Gastrocnemius medialis (tissue), 4 donors: ENCODE data around the gene STYK1.

Source experiments
- CTCF ChIP-seq, 5 experiments: fragments of 450-650 bp in 3 of 5; fragments of 200-600 bp in 2 of 5; sonication (generic) in 2 of 5; IDR thresholded peaks in 4 of 5; conservative IDR thresholded peaks in 1 of 5; 1 replicate in 4 of 5; 2 replicates in 1 of 5; pipeline ENCODE4 v1.5.1; 2016 to 2019; ENCODE audit warnings: antibody characterized with exemption in 5 of 5, mild to moderate bottlenecking in 3 of 5, moderate library complexity in 3 of 5
- POLR2A ChIP-seq, 2 donors: fragments of 450-650 bp; IDR thresholded peaks; one replicate each; pipeline ENCODE4 v1.6.1; 2017; ENCODE audit warnings: antibody characterized with exemption in 2 of 2, mild to moderate bottlenecking in 2 of 2, moderate library complexity in 2 of 2

DNA sequence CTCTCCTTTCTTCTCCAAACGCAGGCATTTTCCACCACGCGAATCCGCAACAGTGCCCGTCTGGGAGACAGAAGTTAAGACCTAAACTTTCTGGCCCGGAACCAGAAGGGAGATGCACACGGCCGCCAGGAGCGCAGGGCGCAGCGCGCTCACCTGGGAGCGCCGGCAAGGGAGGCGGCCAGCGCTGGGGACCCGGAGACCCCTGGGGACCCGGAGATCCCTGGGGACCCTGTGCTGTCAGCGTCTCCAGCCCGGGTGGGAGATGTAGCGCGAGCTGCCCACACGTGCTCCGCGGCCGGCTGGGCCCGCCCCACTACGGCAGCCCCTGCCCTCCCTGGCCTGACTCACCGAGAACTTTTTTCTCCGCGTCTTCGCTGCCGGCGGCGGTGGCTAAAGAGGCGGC, 48.7 kb upstream of the STYK1 start:
- TF ChIP-seq CTCF (IDR thresholded peaks at IDR 0.05 in 4 of 5, conservative IDR thresholded peaks at IDR 0.05 in 1 of 5): peak in 4 of 5 experiments; percentile 23 to 54 (median 36)
- TF ChIP-seq POLR2A (IDR thresholded peaks at IDR 0.05): no peak
